GM23338 (cell line): Measurements from ENCODE around the gene TBC1D5. TPM values are rescaled to one million over a fixed set of nuclear protein-coding genes. Genes with fewer than 3 reads are reported as not detected.

Source experiments
- ATAC-seq: fragments of 200-7000 bp; cut with Tn5 transposase; 3 replicates; pipeline ENCODE4 v1.9.1; 2020
- DNase-seq: peaks from one replicate; pipeline ENCODE4 v3.0.0-alpha.2; 2015; ENCODE audit warnings: low spot score
- H2AFZ ChIP-seq: fragments of 200-600 bp; sonication (generic); 2 replicates; pipeline ENCODE4 v1.8.0; 2016; ENCODE audit warnings: antibody characterized with exemption, mild to moderate bottlenecking, moderate library complexity
- H3F3A ChIP-seq: fragments of 200-600 bp; sonication (generic); replicated peaks from 2 replicates; pipeline ENCODE4 v1.8.0; 2017; ENCODE audit warnings: antibody characterized with exemption, mixed run types, low read depth
- H3K27ac ChIP-seq: fragments of 200-600 bp; sonication (generic); 2 replicates; pipeline ENCODE4 v1.6.1; 2016; ENCODE audit warnings: low read depth
- H3K27me3 ChIP-seq: fragments of 200-600 bp; sonication (generic); 2 replicates; pipeline ENCODE4 v1.8.0; 2016; ENCODE audit warnings: mild to moderate bottlenecking, mixed run types, moderate library complexity; ENCODE audit not compliant: insufficient read depth
- H3K36me3 ChIP-seq: fragments of 200-600 bp; sonication (generic); 2 replicates; pipeline ENCODE4 v1.8.0; 2016; ENCODE audit warnings: mild to moderate bottlenecking; ENCODE audit not compliant: insufficient read depth
- H3K4me1 ChIP-seq: fragments of 200-600 bp; sonication (generic); 2 replicates; pipeline ENCODE4 v1.8.0; 2016; ENCODE audit warnings: mild to moderate bottlenecking, moderate library complexity; ENCODE audit not compliant: insufficient read depth
- H3K4me2 ChIP-seq: fragments of 200-600 bp; sonication (generic); 2 replicates; pipeline ENCODE4 v1.7.1; 2017; ENCODE audit warnings: mixed run types
- H3K4me3 ChIP-seq: fragments of 200-600 bp; sonication (generic); 2 replicates; pipeline ENCODE4 v1.6.1; 2016; ENCODE audit warnings: mixed run types
- H3K79me2 ChIP-seq: fragments of 200-600 bp; sonication (generic); replicated peaks from 2 replicates; pipeline ENCODE4 v1.8.0; 2017; ENCODE audit warnings: mild to moderate bottlenecking; ENCODE audit not compliant: insufficient read depth
- H3K9me2 ChIP-seq: fragments of 200-600 bp; sonication (generic); 2 replicates; pipeline ENCODE4 v1.8.0; 2017; ENCODE audit not compliant: insufficient read depth
- H4K20me1 ChIP-seq: fragments of 200-600 bp; sonication (generic); replicated peaks from 2 replicates; pipeline ENCODE4 v1.8.0; 2017; ENCODE audit warnings: mild to moderate bottlenecking; ENCODE audit not compliant: insufficient read depth
- H3K27ac Mint-ChIP-seq: 2 replicates; pipeline ENCODE4 v1.8.0; 2020; ENCODE audit warnings: inconsistent platforms, mild to moderate bottlenecking, moderate library complexity, mixed read lengths
- H3K27me3 Mint-ChIP-seq: 3 replicates; pipeline ENCODE4 v1.8.0; 2022; ENCODE audit warnings: low read depth, mild to moderate bottlenecking, moderate library complexity, mixed read lengths, inconsistent platforms; ENCODE audit not compliant: insufficient read depth, poor library complexity
- H3K36me3 Mint-ChIP-seq: 3 replicates; pipeline ENCODE4 v1.8.0; 2021; ENCODE audit warnings: low read depth, mild to moderate bottlenecking, inconsistent platforms, moderate library complexity, mixed read lengths
- H3K4me1 Mint-ChIP-seq: 3 replicates; pipeline ENCODE4 v1.8.0; 2020; ENCODE audit warnings: mild to moderate bottlenecking, inconsistent platforms, mixed read lengths
- H3K4me3 Mint-ChIP-seq: 3 replicates; pipeline ENCODE4 v1.8.0; 2021; ENCODE audit warnings: moderate library complexity, mild to moderate bottlenecking, inconsistent platforms, mixed read lengths
- H3K9me3 Mint-ChIP-seq: 3 replicates; pipeline ENCODE4 v1.8.0; 2020; ENCODE audit warnings: moderate library complexity, mild to moderate bottlenecking, inconsistent platforms, mixed read lengths
- CREB1 ChIP-seq: fragments of 250-450 bp; sonication (Bioruptor Pico); IDR thresholded peaks from 2 replicates; pipeline ENCODE4 v1.5.0; 2020; ENCODE audit warnings: low read depth, mild to moderate bottlenecking, moderate library complexity
- CTCF ChIP-seq, 2 experiments: fragments of 200-600 bp in 1 of 2; sonication (generic) in 1 of 2; conservative IDR thresholded peaks; 2 replicates each; pipeline versions ENCODE4 v1.5.1 to v1.6.1; 2016 to 2017; ENCODE audit warnings: antibody characterized with exemption in 2 of 2, low read depth in 2 of 2, mild to moderate bottlenecking in 2 of 2, moderate library complexity in 1 of 2
- ETS1 ChIP-seq: IDR thresholded peaks from 2 replicates; pipeline ENCODE4 v1.6.1; 2016; ENCODE audit warnings: antibody characterized with exemption
- EZH2 ChIP-seq: fragments of 200-600 bp; sonication (generic); IDR thresholded peaks from one replicate; pipeline ENCODE4 v1.8.0; 2017; ENCODE audit warnings: antibody characterized with exemption, mild to moderate bottlenecking, low read depth; ENCODE audit not compliant: unreplicated experiment
- EZH2phosphoT487 ChIP-seq: fragments of 200-600 bp; sonication (generic); IDR thresholded peaks from one replicate; pipeline ENCODE4 v1.8.1; 2018; ENCODE audit warnings: antibody characterized with exemption; ENCODE audit not compliant: unreplicated experiment
- JUNB ChIP-seq: IDR thresholded peaks from one replicate; pipeline ENCODE4 v1.6.1; 2016; ENCODE audit warnings: antibody characterized with exemption; ENCODE audit not compliant: unreplicated experiment
- NANOG ChIP-seq: IDR thresholded peaks from 2 replicates; pipeline ENCODE4 v1.6.1; 2016; ENCODE audit warnings: antibody characterized with exemption, borderline replicate concordance
- POLR2AphosphoS5 ChIP-seq: IDR thresholded peaks from 2 replicates; pipeline ENCODE4 v1.6.1; 2016; ENCODE audit warnings: antibody characterized with exemption, low read depth
- REST ChIP-seq: IDR thresholded peaks from one replicate; pipeline ENCODE4 v1.6.1; 2018; ENCODE audit warnings: antibody characterized with exemption; ENCODE audit not compliant: unreplicated experiment
- STAT1 ChIP-seq: IDR thresholded peaks from one replicate; pipeline ENCODE4 v1.6.1; 2016; ENCODE audit warnings: antibody characterized with exemption; ENCODE audit not compliant: unreplicated experiment
- ZNF114 ChIP-seq: fragments of 250-450 bp; sonication (Bioruptor Pico); IDR thresholded peaks from 2 replicates; pipeline ENCODE4 v1.5.0; 2020; ENCODE audit warnings: mild to moderate bottlenecking, moderate library complexity
- ZNF462 ChIP-seq: fragments of 250-450 bp; sonication (Bioruptor Pico); IDR thresholded peaks from 2 replicates; pipeline ENCODE4 v1.5.0; 2020; ENCODE audit warnings: mild to moderate bottlenecking, moderate library complexity
- polyA plus RNA-seq: library from polyadenylated mRNA; unstranded; fragments of >200 nt; fragmentation: Nextera tagmentation; extraction: Ambion mirVana; gene quantifications from 2 replicates; pipeline ENCODE4 v1.2.1, GENCODE V29; 2016
- total RNA-seq: library from RNA; depleted of rRNA; stranded (reverse); fragments of >200 nt; shearing (Covaris generic); gene quantifications from 2 replicates; pipeline ENCODE4 v1.2.3, GENCODE V29; 2014

TBC1D5 gene
- total and polyA plus RNA-seq, 2 experiments from 2014 or later, result 21.8 to 48.1 TPM

- Histone ChIP-seq H4K20me1 (no peaks in the 10 kb centered on the region), H3K36me3 (no peaks in the 10 kb centered on the region), H3K27ac (no peak overlapping the region), H3K27me3 (no peaks in the 10 kb centered on the region), H3K4me3 (no peak overlapping the region), H2AFZ (no peak overlapping the region), H3K4me2 (no peak overlapping the region), H3K79me2 (no peaks in the 10 kb centered on the region), H3F3A (no peaks in the 10 kb centered on the region), H3K4me1 (no peaks in the 10 kb centered on the region; the same call in 1 of the 2 replicates), H3K9me2 (no peaks in the 10 kb centered on the region)
- H3K27ac Mint-ChIP-seq, result no peak overlapping the region
- no peak overlapping the region for H3K4me3 Mint-ChIP-seq
- TF ChIP-seq ZNF462 (CRISPR knock-in tag) (no peak), NANOG (no peak), STAT1 (no peak), ZNF114 (CRISPR knock-in tag) (no peak), CREB1 (CRISPR knock-in tag) (no peak), POLR2AphosphoS5 (no peak), EZH2 (no peak), JUNB (no peak), ETS1 (no peak), EZH2phosphoT487 (no peak), REST (no peak), CTCF (conservative IDR thresholded peaks at IDR 0.05; ENCODE audit: low read depth in 2 of 2) (no peak)
- DNase-seq, result no peak
- no peaks in the 10 kb centered on the region for H3K27me3 Mint-ChIP-seq
- ATAC-seq, result no peak
- H3K9me3 Mint-ChIP-seq, result no peaks in the 10 kb centered on the region
- H3K36me3 Mint-ChIP-seq, result no peaks in the 10 kb centered on the region
- no peaks in the 10 kb centered on the region for H3K4me1 Mint-ChIP-seq
These were observed 498.8 kb downstream of the TBC1D5 start for GRCh38 chr3:17243621-17244020.
